GM21360 (cell line): ENCODE results near the gene IL16.
"Not testable (repeated sequence)": the region's sequence is repeated elsewhere in the genome, so short reads cannot be mapped to it uniquely, and the experiment has no call there.

Source experiments
- ATAC-seq: cut with Tn5 transposase; IDR thresholded peaks from one replicate; pipeline ENCODE4 v1.9.1; 2021; ENCODE audit warnings: mild to moderate bottlenecking, moderate library complexity; ENCODE audit not compliant: unreplicated experiment

The IL16 gene

GRCh38 chr15:81331600-81331999, 134.9 kb downstream of the IL16 start:
- ATAC-seq: no peak

GRCh38 chr15:81332326-81332725, 135.6 kb downstream of the IL16 start:
- ATAC-seq: no peak

GRCh38 chr15:81333363-81333762, 136.7 kb downstream of the IL16 start:
- ATAC-seq: no peak

GRCh38 chr15:81334768-81335435, 138.2 kb downstream of the IL16 start:
- no peak for ATAC-seq

- ATAC-seq: no peak
These were observed 139.0 kb downstream of the IL16 start for GRCh38 chr15:81335631-81336030.

- ATAC-seq: no peak
These were observed 139.9 kb downstream of the IL16 start for GRCh38 chr15:81336568-81336967.

GRCh38 chr15:81337241-81337640, 140.6 kb downstream of the IL16 start:
- ATAC-seq: no peak

- no peak for ATAC-seq
These were observed 141.1 kb downstream of the IL16 start for GRCh38 chr15:81337713-81338157.

GRCh38 chr15:81338170-81339007, 141.7 kb downstream of the IL16 start:
- ATAC-seq: no peak

GRCh38 chr15:81339321-81339720, 142.6 kb downstream of the IL16 start:
- ATAC-seq: no peak

- no peak for ATAC-seq
These were observed 143.2 kb downstream of the IL16 start for GRCh38 chr15:81339851-81340250.

- no peak for ATAC-seq
These were observed 144.7 kb downstream of the IL16 start for GRCh38 chr15:81341351-81341750.

GRCh38 chr15:81343371-81343770, 146.7 kb downstream of the IL16 start:
- ATAC-seq: no peak

GRCh38 chr15:81346611-81347010, 149.9 kb downstream of the IL16 start:
- ATAC-seq: no peak

GRCh38 chr15:81347910-81348309, 151.2 kb downstream of the IL16 start:
- no peak for ATAC-seq

- ATAC-seq: not testable (repeated sequence)
These were observed 152.0 kb downstream of the IL16 start for GRCh38 chr15:81348691-81349090.

GRCh38 chr15:81349271-81349670, 152.6 kb downstream of the IL16 start:
- no peak for ATAC-seq

- no peak for ATAC-seq
These were observed 155.0 kb downstream of the IL16 start for GRCh38 chr15:81351651-81352050.

GRCh38 chr15:81356252-81356651, 159.6 kb downstream of the IL16 start:
- ATAC-seq: no peak

- no peak for ATAC-seq
These were observed 160.6 kb downstream of the IL16 start for GRCh38 chr15:81357180-81357686.

GRCh38 chr15:81358248-81358647, 161.6 kb downstream of the IL16 start:
- no peak for ATAC-seq

- no peak for ATAC-seq
These were observed 163.8 kb downstream of the IL16 start for GRCh38 chr15:81360491-81360890.
